ENCODE data around the gene BTBD17.

- TF ChIP-seq GATA3 (IDR thresholded peaks at IDR 0.05; ENCODE audit: low read depth, low read length) (no peak), GATA2 (IDR thresholded peaks at IDR 0.05; ENCODE audit: low read depth, low read length) (no peak)
Observed at GRCh38 chr17:74314877-74315276, 46.8 kb downstream of the BTBD17 start.

All from SH-SY5Y (cell line).